ENCODE data around the gene SH3YL1.

Gene SH3YL1

GRCh38 chr2:264493-265468, 949 bp upstream of the SH3YL1 start, which contains the start of gene ACP1:
Gene ACP1 (plus strand): TSS chr2:264947. CDS start chr2:264965, 18 bp downstream.
- Histone ChIP-seq H3K27me3 (ENCODE audit: low read length) (no peaks in the 10 kb centered on the region), H3K27ac (ENCODE audit: low read depth, low read length) (peak within 1 kb of the TSS; percentile 59), H3K9me2 (replicated peaks; ENCODE audit: insufficient read depth, low read length) (no peaks in the 10 kb centered on the region), H3K36me3 (ENCODE audit: low read length) (peaks cover 1% of the 10 kb centered on the region; the same call in 1 of the 2 replicates), H3K4me3 (ENCODE audit: insufficient read depth, low read length, poor library complexity, severe bottlenecking) (peak within 1 kb of the TSS; percentile 100), H3K4me2 (ENCODE audit: low read depth, low read length, poor library complexity, severe bottlenecking) (peak within 1 kb of the TSS; percentile 99), H3K79me2 (ENCODE audit: insufficient read depth, low read length) (peaks cover 49% of the 10 kb centered on the region), H3K9me3 (ENCODE audit: insufficient read depth, low read length) (no peaks in the 10 kb centered on the region), H2AFZ (ENCODE audit: low read depth, low read length, severe bottlenecking) (peak within 1 kb of the TSS; percentile 76), H3F3A (ENCODE audit: insufficient read depth) (peaks cover 17% of the 10 kb centered on the region), H3K9ac (ENCODE audit: low read length) (peak within 1 kb of the TSS; percentile 96), H4K20me1 (ENCODE audit: low read depth, low read length) (peaks cover 30% of the 10 kb centered on the region; the same call in 1 of the 2 replicates)
- TF ChIP-seq EZH2phosphoT487 (conservative IDR thresholded peaks at IDR 0.05; ENCODE audit: low read length) (no peak), CTCF (IDR thresholded peaks at IDR 0.05; ENCODE audit: insufficient read depth, low read length, poor library complexity, severe bottlenecking) (no peak)

- Histone ChIP-seq H3K9me2 (replicated peaks; ENCODE audit: insufficient read depth, low read length) (no peaks in the 10 kb centered on the region), H4K20me1 (ENCODE audit: low read depth, low read length) (peaks cover 14% of the 10 kb centered on the region; the same call in 1 of the 2 replicates), H3K4me3 (ENCODE audit: insufficient read depth, low read length, poor library complexity, severe bottlenecking) (no peak overlapping the region), H3K4me2 (ENCODE audit: low read depth, low read length, poor library complexity, severe bottlenecking) (peak overlapping the region; percentile 68), H3K36me3 (ENCODE audit: low read length) (peaks cover 2% of the 10 kb centered on the region; the same call in 1 of the 2 replicates), H3K9ac (ENCODE audit: low read length) (no peak overlapping the region), H3K79me2 (ENCODE audit: insufficient read depth, low read length) (peaks cover 33% of the 10 kb centered on the region), H3K9me3 (ENCODE audit: insufficient read depth, low read length) (peaks cover 3% of the 10 kb centered on the region; the same call in 1 of the 2 replicates), H3K27ac (ENCODE audit: low read depth, low read length) (no peak overlapping the region), H3F3A (ENCODE audit: insufficient read depth) (peaks cover 17% of the 10 kb centered on the region), H2AFZ (ENCODE audit: low read depth, low read length, severe bottlenecking) (peak overlapping the region; percentile 62), H3K27me3 (ENCODE audit: low read length) (no peaks in the 10 kb centered on the region)
- TF ChIP-seq CTCF (IDR thresholded peaks at IDR 0.05; ENCODE audit: insufficient read depth, low read length, poor library complexity, severe bottlenecking) = no peak
Observed at GRCh38 chr2:263022-263738, 652 bp downstream of the SH3YL1 start.

GRCh38 chr2:262117-262516, 1.7 kb downstream of the SH3YL1 start:
- H3K27ac ChIP-seq (ENCODE audit: low read depth, low read length) = no peak overlapping the region
- no peak overlapping the region for H3K4me3 ChIP-seq (ENCODE audit: insufficient read depth, low read length, poor library complexity, severe bottlenecking)
- peaks cover 2% of the 10 kb centered on the region; the same call in 1 of the 2 replicates for H3K36me3 ChIP-seq (ENCODE audit: low read length)
- no peaks in the 10 kb centered on the region for H3K9me2 ChIP-seq (replicated peaks; ENCODE audit: insufficient read depth, low read length)
- no peak overlapping the region for H2AFZ ChIP-seq (ENCODE audit: low read depth, low read length, severe bottlenecking)
- no peak for TF ChIP-seq CTCF (IDR thresholded peaks at IDR 0.05; ENCODE audit: insufficient read depth, low read length, poor library complexity, severe bottlenecking)
- H3K4me2 ChIP-seq (ENCODE audit: low read depth, low read length, poor library complexity, severe bottlenecking) = no peak overlapping the region
- peaks cover 22% of the 10 kb centered on the region for H3K79me2 ChIP-seq (ENCODE audit: insufficient read depth, low read length)
- peaks cover 17% of the 10 kb centered on the region for H3F3A ChIP-seq (ENCODE audit: insufficient read depth)
- no peaks in the 10 kb centered on the region for H3K27me3 ChIP-seq (ENCODE audit: low read length)
- no peak overlapping the region for H3K9ac ChIP-seq (ENCODE audit: low read length)
- peaks cover 11% of the 10 kb centered on the region; the same call in 1 of the 2 replicates for H3K9me3 ChIP-seq (ENCODE audit: insufficient read depth, low read length)
- peaks cover 5% of the 10 kb centered on the region; the same call in 1 of the 2 replicates for H4K20me1 ChIP-seq (ENCODE audit: low read depth, low read length)

Measured in SU-DHL-6 (cell line).